GM12878 (cell line): ENCODE results near the gene NUMBL. TPM values are rescaled to one million over a fixed set of nuclear protein-coding genes. Genes with fewer than 3 reads are reported as not detected.
A peak's percentile ranks its signal among the peaks of the same experiment; 100 is the strongest.

ENCODE experiments used
- ATAC-seq: fragments of 200-7000 bp; cut with Tn5 transposase; 3 replicates; pipeline ENCODE4 v1.9.1; 2020; ENCODE audit warnings: mild to moderate bottlenecking, moderate library complexity
- Bru-seq: library from RNA; stranded (reverse); fragments of 400-500 nt; gene quantifications from one replicate; lab custom pipeline; 2021; lab: Mats Ljungman, UMichigan
- BruChase-seq, 2 experiments: library from RNA; stranded (reverse); fragments of 400-500 nt; gene quantifications; one replicate each; lab custom pipeline; 2021; lab: Mats Ljungman, UMichigan
- BruUV-seq: library from RNA; stranded (reverse); fragments of 400-500 nt; replicated peaks from 2 replicates; lab custom pipeline; 2021; lab: Mats Ljungman, UMichigan
- CTCF ChIA-PET: fragments of 300-600 bp; sonication (Branson Sonifier 250); formaldehyde crosslinking; extraction: SDS; loops from one replicate; lab custom pipeline; 2021; ENCODE audit warnings: inconsistent platforms; lab: Yijun Ruan, JAX
- POLR2A ChIA-PET: fragments of 350-600 bp; formaldehyde crosslinking; extraction: SDS; loops from one replicate; lab custom pipeline; 2021; ENCODE audit warnings: inconsistent platforms; lab: Charles Lee
- RAD21 ChIA-PET: fragments of 300-600 bp; sonication (Branson Sonifier 250); formaldehyde crosslinking; loops from one replicate; lab custom pipeline; 2023; ENCODE audit warnings: antibody characterized with exemption; ENCODE audit not compliant: unreplicated experiment; lab: Charles Lee
- SMC1A ChIA-PET: fragments of 300-600 bp; sonication (Branson Sonifier 250); formaldehyde crosslinking; loops from one replicate; lab custom pipeline; 2023; ENCODE audit not compliant: unreplicated experiment, uncharacterized antibody; lab: Charles Lee
- DNase-seq: peaks from one replicate; pipeline ENCODE4 v3.0.0-alpha.2; 2011; ENCODE audit warnings: low read depth, low spot score
- FAIRE-seq: peaks from 3 replicates; lab custom pipeline; 2011; peaks lifted over from hg19 to GRCh38; lab: Jason Lieb, UNC
- H2AFZ ChIP-seq: 2 replicates; pipeline ENCODE4 v1.6.0; 2011; ENCODE audit warnings: low read depth, low read length, control low read depth; ENCODE audit not compliant: control insufficient read depth
- H3K27ac ChIP-seq: 2 replicates; pipeline ENCODE4 v1.5.1; 2011; ENCODE audit warnings: control low read depth; ENCODE audit not compliant: control insufficient read depth, insufficient read depth
- H3K27me3 ChIP-seq, 2 experiments: replicated peaks in 1 of 2; 2 replicates each; pipeline versions ENCODE4 v1.6.0 to v1.6.1; 2011; ENCODE audit warnings: low read length in 1 of 2; ENCODE audit not compliant: control insufficient read depth in 2 of 2, insufficient read depth in 2 of 2
- H3K36me3 ChIP-seq, 2 experiments: 2 replicates each; pipeline ENCODE4 v1.5.1; 2011; ENCODE audit warnings: low read length in 1 of 2; ENCODE audit not compliant: control insufficient read depth in 2 of 2, insufficient read depth in 2 of 2
- H3K4me1 ChIP-seq: 2 replicates; pipeline ENCODE4 v1.6.1; 2011; ENCODE audit warnings: mild to moderate bottlenecking, low read length, moderate library complexity, mixed read lengths; ENCODE audit not compliant: control insufficient read depth, insufficient read depth
- H3K4me2 ChIP-seq: 2 replicates; pipeline ENCODE4 v1.6.0; 2011; ENCODE audit warnings: control low read depth; ENCODE audit not compliant: control insufficient read depth, insufficient read depth
- H3K4me3 ChIP-seq: fragments of 200-600 bp; sonication (generic); 2 replicates; pipeline ENCODE4 v1.5.1; 2016
- H3K79me2 ChIP-seq: 2 replicates; pipeline ENCODE4 v1.6.0; 2011; ENCODE audit warnings: low read length; ENCODE audit not compliant: control insufficient read depth, insufficient read depth
- H3K9ac ChIP-seq: 2 replicates; pipeline ENCODE4 v1.8.0; 2011; ENCODE audit warnings: low read length, control low read depth, mixed read lengths; ENCODE audit not compliant: control insufficient read depth, insufficient read depth
- H3K9me3 ChIP-seq: replicated peaks from 3 replicates; pipeline ENCODE4 v1.5.1; 2011; ENCODE audit warnings: mild to moderate bottlenecking, low read length; ENCODE audit not compliant: control insufficient read depth, insufficient read depth
- H4K20me1 ChIP-seq: 2 replicates; pipeline ENCODE4 v1.6.0; 2011; ENCODE audit not compliant: control insufficient read depth, insufficient read depth
- ATF7 ChIP-seq: fragments of 450-650 bp; IDR thresholded peaks from 2 replicates; pipeline ENCODE4 v1.6.1; 2016; ENCODE audit warnings: low read depth, mild to moderate bottlenecking
- BHLHE40 ChIP-seq, 2 experiments: fragments of 450-650 bp in 1 of 2; IDR thresholded peaks; 2 replicates each; pipeline ENCODE4 v1.6.1; 2011 to 2017; ENCODE audit warnings: low read depth in 2 of 2, borderline replicate concordance in 1 of 2, improper control_type of control experiment in 1 of 2, low read length in 1 of 2, mild to moderate bottlenecking in 1 of 2
- CUX1 ChIP-seq: IDR thresholded peaks from 2 replicates; pipeline ENCODE4 v1.6.1; 2012; ENCODE audit warnings: improper control_type of control experiment, low read depth, low read length; ENCODE audit not compliant: insufficient replicate concordance
- IKZF1 ChIP-seq: fragments of 450-650 bp; conservative IDR thresholded peaks from 2 replicates; pipeline ENCODE4 v1.6.1; 2017; ENCODE audit warnings: antibody characterized with exemption, mild to moderate bottlenecking
- IRF4 ChIP-seq: IDR thresholded peaks from 2 replicates; pipeline ENCODE4 v1.6.1; 2011; ENCODE audit warnings: low read depth, low read length
- MEF2B ChIP-seq: fragments of 450-650 bp; IDR thresholded peaks from 2 replicates; pipeline ENCODE4 v1.6.1; 2018; ENCODE audit warnings: mild to moderate bottlenecking, moderate library complexity; ENCODE audit not compliant: partially characterized antibody, poor library complexity, severe bottlenecking
- NBN ChIP-seq: fragments of 450-650 bp; IDR thresholded peaks from 2 replicates; pipeline ENCODE4 v1.6.1; 2016
- SIN3A ChIP-seq: IDR thresholded peaks from 2 replicates; pipeline ENCODE4 v1.6.1; 2012; ENCODE audit warnings: low read depth, low read length, improper control_type of control experiment
- SMC3 ChIP-seq: IDR thresholded peaks from 2 replicates; pipeline ENCODE4 v1.6.1; 2011; ENCODE audit warnings: low read length, improper control_type of control experiment, borderline replicate concordance
- TARDBP ChIP-seq: IDR thresholded peaks from 2 replicates; pipeline ENCODE4 v1.6.1; 2016; ENCODE audit warnings: borderline replicate concordance
- ZNF217 ChIP-seq: fragments of 450-650 bp; IDR thresholded peaks from 2 replicates; pipeline ENCODE4 v1.6.1; 2017; ENCODE audit warnings: antibody characterized with exemption, mild to moderate bottlenecking
- WGBS: methylation state at CpG from one replicate; pipeline ENCODE4 v1.1.6; 2016; ENCODE audit warnings: low lambda C conversion rate; ENCODE audit not compliant: insufficient replicate concordance, insufficient coverage; ENCODE audit errors: missing lambda C conversion rate; 5-methylcytosine and 5-hydroxymethylcytosine counted together
- in situ Hi-C: fragments of 300-500 bp; cut with MboI; formaldehyde crosslinking; loops from 9 replicates; pipeline ENCODE4 v1.14.3; 2018; ENCODE audit warnings: mixed read lengths
- intact Hi-C: fragments of 100-400 bp; cut with micrococcal nuclease; formaldehyde crosslinking; loops from one replicate; pipeline ENCODE4 v1.14.2; 2022; ENCODE audit not compliant: unreplicated experiment
- long read RNA-seq, 2 experiments: library from polyadenylated mRNA; unstranded; transcript quantifications; one replicate each; pipeline ENCODE4 v2.0.0, GENCODE V29; 2019 to 2020
- polyA minus RNA-seq, 3 experiments: library from RNA; depleted of rRNA, polyadenylated mRNA; stranded (reverse); fragments of >200 nt; gene quantifications; 2 replicates each; pipeline ENCODE4 v1.2.3, GENCODE V29; 2011
- polyA plus RNA-seq, 11 experiments: library from polyadenylated mRNA; depleted of rRNA in 4 of 11; unstranded in 6 of 11; stranded (reverse) in 5 of 11; fragments of >200 nt; fragmentation: Nextera tagmentation in 4 of 11; fragmentation: Illumina TruSeq in 1 of 11; extraction: Ambion mirVana in 4 of 11; extraction: Trizol in 1 of 11; gene quantifications; 1 replicate in 1 of 11; 2 replicates in 10 of 11; pipeline versions ENCODE4 v1.2.1 to v1.2.3, GENCODE V29; 2011 to 2016; ENCODE audit warnings: inconsistent platforms in 2 of 11, missing spikeins in 2 of 11, low read depth in 1 of 11
- total RNA-seq, 4 experiments: library from RNA; depleted of rRNA in 3 of 4; stranded (reverse); fragments of >200 nt in 3 of 4; fragmentation: Illumina TruSeq in 1 of 4; extraction: Trizol in 1 of 4; gene quantifications; 2 replicates each; pipeline versions ENCODE4 v1.2.1 to v1.2.3, GENCODE V29; 2013 to 2021
- TF ChIP-seq, protein P1 (sequence below), 3 experiments: IDR thresholded peaks in 2 of 3; conservative IDR thresholded peaks in 1 of 3; 2 replicates each; pipeline ENCODE4 v1.5.1; 2011; ENCODE audit warnings: low read depth in 3 of 3, low read length in 3 of 3, mild to moderate bottlenecking in 3 of 3, control low read depth in 2 of 3, moderate library complexity in 2 of 3, inconsistent platforms in 1 of 3, mixed read lengths in 1 of 3; ENCODE audit not compliant: control insufficient read depth in 2 of 3, insufficient read depth in 1 of 3; ENCODE audit errors: extremely low read depth in 1 of 3

NUMBL gene
- total RNA-seq (2013; cell fraction: nucleolus; rRNA removed), result 22.0 and 23.0 TPM in 2 replicates
- total RNA-seq (2014; rRNA removed) (1.5 and 3.1 TPM in 2 replicates), total RNA-seq (2014; rRNA removed; fragmentation: Illumina TruSeq; extraction: Trizol) (1.1 and 1.2 TPM in 2 replicates), total RNA-seq (2021) (8.4 and 9.4 TPM in 2 replicates), polyA plus RNA-seq (2011; rRNA removed) (1.9 and 3.7 TPM in 2 replicates), polyA plus RNA-seq (2014; fragmentation: Illumina TruSeq; extraction: Trizol) (1.4 and 1.7 TPM in 2 replicates), polyA plus RNA-seq (2014; fragmentation: Nextera tagmentation; extraction: Ambion mirVana) (under 1 TPM; 0.16 to 0.26 TPM), polyA plus RNA-seq (2014; rRNA removed) (3.6 and 6.2 TPM in 2 replicates), polyA plus RNA-seq (2016; fragmentation: Nextera tagmentation; extraction: Ambion mirVana) (1 to 10 TPM; 1.5 to 2.0 TPM), polyA minus RNA-seq (2011; rRNA and poly(A)+ RNA removed) (6.9 and 8.6 TPM in 2 replicates), Bru-seq, nascent RNA (percentile 50 among the genes with signal in this experiment), BruChase-seq, experiment 1, labeled RNA remaining after a 6-hour chase (percentile 62 among the genes with signal in this experiment), BruChase-seq, experiment 2, labeled RNA remaining after a 2-hour chase (percentile 56 among the genes with signal in this experiment)
- polyA plus RNA-seq (2011; ENCODE audit: low read depth), result 1.7 TPM
- 3.3 and 3.8 TPM in 2 replicates for polyA plus RNA-seq (2011; cell fraction: cytosol; rRNA removed)
- polyA plus RNA-seq (2011; cell fraction: nucleus; rRNA removed), result 23.6 and 27.0 TPM in 2 replicates
- polyA plus RNA-seq (2012), result 3.0 and 3.7 TPM in 2 replicates
- 0.80 and 2.4 TPM in 2 replicates for polyA minus RNA-seq (2011; cell fraction: cytosol; rRNA and poly(A)+ RNA removed)
- 4.8 and 7.0 TPM in 2 replicates for polyA minus RNA-seq (2011; cell fraction: nucleus; rRNA and poly(A)+ RNA removed)
- long read RNA-seq, experiment 1, result 0 reads
- long read RNA-seq, experiment 2, result 0 reads

GRCh38 chr19:40690050-40690692 lies at the start of gene NUMBL:
Gene NUMBL (minus strand): TSS chr19:40690651. CDS start chr19:40690483, 168 bp downstream.
- no TSS peak for BruUV-seq
- peak; percentile 62 for ATAC-seq
- Histone ChIP-seq H3K4me1 (peaks cover 26% of the 10 kb centered on the region), H3K9me3 (no peaks in the 10 kb centered on the region), H4K20me1 (no peaks in the 10 kb centered on the region), H3K79me2 (no peaks in the 10 kb centered on the region), H3K27ac (peak within 1 kb of the TSS; percentile 72), H3K36me3 (no peaks in the 10 kb centered on the region; a peak in 1 of 4 replicates), H3K9ac (peak within 1 kb of the TSS; percentile 69), H3K4me3 (peak within 1 kb of the TSS; percentile 92), H3K4me2 (peak within 1 kb of the TSS; percentile 95), H2AFZ (peak within 1 kb of the TSS; percentile 81), H3K27me3 (no peaks in the 10 kb centered on the region)
- DNase-seq, result no peak
- FAIRE-seq, result no peak
- ChIA-PET POLR2A (interaction anchor here (0.5 to 1.9 kb wide), 7 partner anchors 24 to 109 kb away, joined by 3 to 10 read pairs (median 6); partner anchors contain the start of genes ACTMAP, EGLN2 and SNRPA), CTCF (interaction anchor here (0.9 to 1.4 kb wide), 3 partner anchors 27 to 130 kb away, joined by 3 to 4 read pairs (median 4); partner anchors contain the start of gene RAB4B), RAD21 (interaction anchor here (0.7 to 1.7 kb wide), 7 partner anchors 15 to 573 kb away, joined by 3 to 6 read pairs (median 4); partner anchors contain the start of genes ACTMAP, RAB4B and SNRPA), SMC1A (interaction anchor here (0.7 to 1.3 kb wide), 2 partner anchors 89 to 130 kb away, joined by 4 read pairs; no protein-coding TSS in a partner anchor)
- intact Hi-C loops, result no loop called here
- WGBS, result 9% methylated on average over 22 of the region's 50 CpGs
- in situ Hi-C loops, result no loop called here
- TF ChIP-seq SMC3 (no peak), SIN3A (0 out of 2 replicates have a peak, but pooled peaks have one; percentile 38), IRF4 (no peak), CUX1 (no peak), TARDBP (no peak), ATF7 (no peak), MEF2B (no peak), ZNF217 (0 out of 2 replicates have a peak, but pooled peaks have one; percentile 19), IKZF1 (peak; percentile 46; the same call in 1 of the 2 replicates), BHLHE40 (IDR thresholded peaks at IDR 0.05; ENCODE audit: borderline replicate concordance in 1 of 2, low read depth in 2 of 2, low read length in 1 of 2) (peak in 1 of 2 experiments; percentile 82; a peak in 2 of 4 replicates), NBN (no peak)
- TF ChIP-seq, protein P1, sequence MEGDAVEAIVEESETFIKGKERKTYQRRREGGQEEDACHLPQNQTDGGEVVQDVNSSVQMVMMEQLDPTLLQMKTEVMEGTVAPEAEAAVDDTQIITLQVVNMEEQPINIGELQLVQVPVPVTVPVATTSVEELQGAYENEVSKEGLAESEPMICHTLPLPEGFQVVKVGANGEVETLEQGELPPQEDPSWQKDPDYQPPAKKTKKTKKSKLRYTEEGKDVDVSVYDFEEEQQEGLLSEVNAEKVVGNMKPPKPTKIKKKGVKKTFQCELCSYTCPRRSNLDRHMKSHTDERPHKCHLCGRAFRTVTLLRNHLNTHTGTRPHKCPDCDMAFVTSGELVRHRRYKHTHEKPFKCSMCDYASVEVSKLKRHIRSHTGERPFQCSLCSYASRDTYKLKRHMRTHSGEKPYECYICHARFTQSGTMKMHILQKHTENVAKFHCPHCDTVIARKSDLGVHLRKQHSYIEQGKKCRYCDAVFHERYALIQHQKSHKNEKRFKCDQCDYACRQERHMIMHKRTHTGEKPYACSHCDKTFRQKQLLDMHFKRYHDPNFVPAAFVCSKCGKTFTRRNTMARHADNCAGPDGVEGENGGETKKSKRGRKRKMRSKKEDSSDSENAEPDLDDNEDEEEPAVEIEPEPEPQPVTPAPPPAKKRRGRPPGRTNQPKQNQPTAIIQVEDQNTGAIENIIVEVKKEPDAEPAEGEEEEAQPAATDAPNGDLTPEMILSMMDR (IDR thresholded peaks at IDR 0.05 in 2 of 3, conservative IDR thresholded peaks at IDR 0.05 in 1 of 3; ENCODE audit: control insufficient read depth in 2 of 3, extremely low read depth in 1 of 3, insufficient read depth in 1 of 3, low read depth in 3 of 3, low read length in 3 of 3), result no peak
